Ovary (tissue), 3 donors: ENCODE measurements around the gene C8A.

ENCODE experiments used
- CTCF ChIP-seq, 3 donors: fragments of 450-650 bp in 2 of 3; fragments of 200-600 bp in 1 of 3; IDR thresholded peaks; one replicate each; pipeline versions ENCODE4 v1.5.1 to v1.8.0; 2016 to 2022; ENCODE audit warnings: antibody characterized with exemption in 3 of 3, mild to moderate bottlenecking in 1 of 3
- POLR2A ChIP-seq: fragments of 450-650 bp; IDR thresholded peaks from one replicate; pipeline ENCODE4 v1.6.1; 2017; ENCODE audit warnings: antibody characterized with exemption, mild to moderate bottlenecking, moderate library complexity
- donor health status: DM: no; HTN: no; CAD: no.

- TF ChIP-seq CTCF (IDR thresholded peaks at IDR 0.05) (no peak), POLR2A (no peak)
These were observed 17.2 kb upstream of the C8A start for GRCh38 chr1:56837244-56837939.
